Measurements from ENCODE around the gene RPL10. TPM values are rescaled to one million over a fixed set of nuclear protein-coding genes. Genes with fewer than 3 reads are reported as not detected.
A peak's percentile ranks its signal among the peaks of the same experiment; 100 is the strongest.

The RPL10 gene
- total RNA-seq, 1 experiment from 2014 or later: 2,466 TPM

DNA sequence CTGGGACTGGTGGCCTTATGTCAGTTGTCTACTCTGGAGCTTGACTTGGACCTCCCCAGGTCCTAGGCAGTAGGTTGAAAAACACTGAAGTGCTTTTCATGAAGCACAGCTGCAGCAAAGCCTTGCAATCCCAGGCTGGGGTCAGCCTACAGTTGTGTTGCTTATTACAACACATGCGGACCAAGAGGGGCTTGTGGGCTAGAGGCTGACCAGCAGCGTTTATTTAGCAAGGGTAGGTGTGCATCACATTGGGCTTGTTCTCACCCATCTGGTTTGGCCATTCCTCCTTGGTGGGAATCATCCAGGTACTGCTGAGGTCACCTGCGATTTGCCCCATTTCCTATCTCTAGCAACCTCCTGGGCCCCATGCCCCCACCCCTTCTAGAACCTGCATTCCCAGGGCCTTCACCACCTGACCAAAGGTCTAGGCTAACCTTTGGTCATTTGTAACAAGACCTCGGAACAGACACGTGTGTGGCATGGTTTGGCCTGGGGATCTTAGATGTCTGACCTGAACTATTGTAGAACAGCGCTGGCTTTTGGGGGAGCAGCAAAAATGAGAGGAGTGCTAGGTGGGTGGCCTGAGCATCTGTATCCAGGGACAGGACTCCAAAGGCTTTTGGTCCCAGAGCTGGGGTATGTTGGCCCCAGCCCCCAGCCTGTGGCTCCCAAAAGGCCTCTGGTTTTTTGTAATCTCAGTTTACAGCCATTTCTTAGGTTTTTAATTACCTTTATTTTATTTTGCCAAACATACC is 3.0 kb downstream of the RPL10 start:
- H3K9me3 ChIP-seq (ENCODE audit: control insufficient read depth, insufficient read depth, low read depth, low read length): no peaks in the 10 kb centered on the region
- H3K36me3 ChIP-seq (ENCODE audit: control insufficient read depth, insufficient read depth, low read length): peaks cover 10% of the 10 kb centered on the region
- no peaks in the 10 kb centered on the region for H3K27me3 ChIP-seq (ENCODE audit: control insufficient read depth, insufficient read depth, low read length)
- CTCF ChIA-PET: no interaction called here
- BruUV-seq (replicated peaks): no TSS peak
- DNase-seq (ENCODE audit: low read depth, low spot score) (no peak), ATAC-seq (peak; percentile 4)
- peak overlapping the region; percentile 64 for H3K27ac ChIP-seq (ENCODE audit: low read length)
- peaks cover 29% of the 10 kb centered on the region for H3K4me1 ChIP-seq (ENCODE audit: control insufficient read depth, insufficient read depth, low read length)
- intact Hi-C loops (cut with micrococcal nuclease; ENCODE audit: unreplicated experiment) (no loop called here), in situ Hi-C loops (cut with HindIII; ENCODE audit: low pct_unique_long_range_greater_than_20kb, low sequenced_read_pairs) (no loop called here)
- TF ChIP-seq TCF7L2 (IDR thresholded peaks at IDR 0.05; ENCODE audit: low read depth, low read length) (no peak), POLR2AphosphoS5 (IDR thresholded peaks at IDR 0.05; ENCODE audit: low read depth, low read length) (peak; percentile 99), SIN3A (IDR thresholded peaks at IDR 0.05; ENCODE audit: borderline replicate concordance, insufficient read depth, low read depth, low read length) (peak; percentile 53; the same call in 1 of the 2 replicates)
- H3K4me3 ChIP-seq (ENCODE audit: low read depth in 2 of 2, low read length in 2 of 2): no peak overlapping the region
- POLR2A ChIA-PET: interaction anchor here (0.5 kb wide), 1 partner anchor 74 kb away, joined by 4 read pairs; no protein-coding TSS in a partner anchor

DNA sequence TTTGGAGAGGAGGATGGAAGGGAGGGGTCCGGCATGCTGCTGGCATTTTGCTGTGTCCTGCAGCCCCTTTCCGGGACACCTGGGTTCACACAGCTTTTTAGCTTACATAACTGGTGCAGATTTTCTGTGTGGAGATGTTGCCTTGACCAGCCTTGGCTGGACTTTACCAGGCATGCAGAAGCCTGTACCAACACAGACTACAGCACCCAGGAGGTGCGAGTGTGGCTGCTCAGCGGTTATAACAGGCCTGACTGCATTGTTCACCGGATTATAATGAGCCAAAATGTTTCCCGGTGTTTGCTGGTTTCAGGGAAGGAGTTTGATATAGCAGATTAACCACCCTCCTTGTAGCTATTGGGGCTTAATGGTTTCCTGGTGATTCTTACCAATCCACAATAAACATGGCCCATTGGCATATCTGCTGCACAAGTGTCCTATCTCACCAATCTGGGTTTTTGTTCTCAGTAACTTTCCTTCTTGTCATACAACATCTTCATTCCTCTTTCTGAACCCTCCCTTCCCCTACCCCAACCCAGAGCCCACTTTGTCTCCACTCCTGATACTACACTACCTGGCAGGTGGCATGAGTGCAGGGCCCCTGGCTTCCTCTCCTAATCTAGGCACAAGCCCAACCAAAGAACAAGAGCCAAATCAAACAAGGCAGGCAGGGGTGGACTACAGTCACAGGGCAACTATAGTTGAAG is 3.9 kb downstream of the RPL10 start:
- DNase-seq (ENCODE audit: low read depth, low spot score) (no peak), ATAC-seq (peak; percentile 13; the same call in 1 of the 2 replicates)
- H3K4me1 ChIP-seq (ENCODE audit: control insufficient read depth, insufficient read depth, low read length): peaks cover 29% of the 10 kb centered on the region
- H3K36me3 ChIP-seq (ENCODE audit: control insufficient read depth, insufficient read depth, low read length): peaks cover 10% of the 10 kb centered on the region
- intact Hi-C loops (cut with micrococcal nuclease; ENCODE audit: unreplicated experiment): no loop called here
- no peaks in the 10 kb centered on the region for H3K27me3 ChIP-seq (ENCODE audit: control insufficient read depth, insufficient read depth, low read length)
- peak overlapping the region; percentile 64 for H3K27ac ChIP-seq (ENCODE audit: low read length)
- POLR2A ChIA-PET: interaction anchor here (0.5 kb wide), 1 partner anchor 73 kb away, joined by 4 read pairs; no protein-coding TSS in a partner anchor
- in situ Hi-C loops (cut with HindIII; ENCODE audit: low pct_unique_long_range_greater_than_20kb, low sequenced_read_pairs): no loop called here
- CTCF ChIA-PET: interaction anchor here (0.7 kb wide), 1 partner anchor 585 kb away, joined by 3 read pairs; no protein-coding TSS in a partner anchor
- H3K9me3 ChIP-seq (ENCODE audit: control insufficient read depth, insufficient read depth, low read depth, low read length): no peaks in the 10 kb centered on the region
- H3K4me3 ChIP-seq (ENCODE audit: low read depth in 2 of 2, low read length in 2 of 2): no peak overlapping the region
- TF ChIP-seq, protein P1, sequence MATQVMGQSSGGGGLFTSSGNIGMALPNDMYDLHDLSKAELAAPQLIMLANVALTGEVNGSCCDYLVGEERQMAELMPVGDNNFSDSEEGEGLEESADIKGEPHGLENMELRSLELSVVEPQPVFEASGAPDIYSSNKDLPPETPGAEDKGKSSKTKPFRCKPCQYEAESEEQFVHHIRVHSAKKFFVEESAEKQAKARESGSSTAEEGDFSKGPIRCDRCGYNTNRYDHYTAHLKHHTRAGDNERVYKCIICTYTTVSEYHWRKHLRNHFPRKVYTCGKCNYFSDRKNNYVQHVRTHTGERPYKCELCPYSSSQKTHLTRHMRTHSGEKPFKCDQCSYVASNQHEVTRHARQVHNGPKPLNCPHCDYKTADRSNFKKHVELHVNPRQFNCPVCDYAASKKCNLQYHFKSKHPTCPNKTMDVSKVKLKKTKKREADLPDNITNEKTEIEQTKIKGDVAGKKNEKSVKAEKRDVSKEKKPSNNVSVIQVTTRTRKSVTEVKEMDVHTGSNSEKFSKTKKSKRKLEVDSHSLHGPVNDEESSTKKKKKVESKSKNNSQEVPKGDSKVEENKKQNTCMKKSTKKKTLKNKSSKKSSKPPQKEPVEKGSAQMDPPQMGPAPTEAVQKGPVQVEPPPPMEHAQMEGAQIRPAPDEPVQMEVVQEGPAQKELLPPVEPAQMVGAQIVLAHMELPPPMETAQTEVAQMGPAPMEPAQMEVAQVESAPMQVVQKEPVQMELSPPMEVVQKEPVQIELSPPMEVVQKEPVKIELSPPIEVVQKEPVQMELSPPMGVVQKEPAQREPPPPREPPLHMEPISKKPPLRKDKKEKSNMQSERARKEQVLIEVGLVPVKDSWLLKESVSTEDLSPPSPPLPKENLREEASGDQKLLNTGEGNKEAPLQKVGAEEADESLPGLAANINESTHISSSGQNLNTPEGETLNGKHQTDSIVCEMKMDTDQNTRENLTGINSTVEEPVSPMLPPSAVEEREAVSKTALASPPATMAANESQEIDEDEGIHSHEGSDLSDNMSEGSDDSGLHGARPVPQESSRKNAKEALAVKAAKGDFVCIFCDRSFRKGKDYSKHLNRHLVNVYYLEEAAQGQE (IDR thresholded peaks at IDR 0.05; ENCODE audit: insufficient read depth in 1 of 2, low read depth in 2 of 2, low read length in 1 of 2): no peak
- TF ChIP-seq POLR2AphosphoS5 (IDR thresholded peaks at IDR 0.05; ENCODE audit: low read depth, low read length) (no peak), SIN3A (IDR thresholded peaks at IDR 0.05; ENCODE audit: borderline replicate concordance, insufficient read depth, low read depth, low read length) (0 out of 2 replicates have a peak, but pooled peaks have one; percentile 29), TCF7L2 (IDR thresholded peaks at IDR 0.05; ENCODE audit: low read depth, low read length) (no peak)
- BruUV-seq (replicated peaks): TSS peak; percentile 87

GRCh38 chrX:154402622-154403127 is 4.5 kb downstream of the RPL10 start:
- ChIA-PET POLR2A (no interaction called here), CTCF (no interaction called here)
- peaks cover 10% of the 10 kb centered on the region for H3K36me3 ChIP-seq (ENCODE audit: control insufficient read depth, insufficient read depth, low read length)
- H3K27me3 ChIP-seq (ENCODE audit: control insufficient read depth, insufficient read depth, low read length): no peaks in the 10 kb centered on the region
- no TSS peak for BruUV-seq (replicated peaks)
- intact Hi-C loops (cut with micrococcal nuclease; ENCODE audit: unreplicated experiment) (no loop called here), in situ Hi-C loops (cut with HindIII; ENCODE audit: low pct_unique_long_range_greater_than_20kb, low sequenced_read_pairs) (no loop called here)
- DNase-seq (ENCODE audit: low read depth, low spot score) (no peak), ATAC-seq (peak; percentile 6; the same call in 1 of the 2 replicates)
- H3K4me1 ChIP-seq (ENCODE audit: control insufficient read depth, insufficient read depth, low read length): peaks cover 29% of the 10 kb centered on the region
- no peak for TF ChIP-seq TCF7L2 (IDR thresholded peaks at IDR 0.05; ENCODE audit: low read depth, low read length)
- no peak for TF ChIP-seq POLR2AphosphoS5 (IDR thresholded peaks at IDR 0.05; ENCODE audit: low read depth, low read length)
- TF ChIP-seq, protein P2, sequence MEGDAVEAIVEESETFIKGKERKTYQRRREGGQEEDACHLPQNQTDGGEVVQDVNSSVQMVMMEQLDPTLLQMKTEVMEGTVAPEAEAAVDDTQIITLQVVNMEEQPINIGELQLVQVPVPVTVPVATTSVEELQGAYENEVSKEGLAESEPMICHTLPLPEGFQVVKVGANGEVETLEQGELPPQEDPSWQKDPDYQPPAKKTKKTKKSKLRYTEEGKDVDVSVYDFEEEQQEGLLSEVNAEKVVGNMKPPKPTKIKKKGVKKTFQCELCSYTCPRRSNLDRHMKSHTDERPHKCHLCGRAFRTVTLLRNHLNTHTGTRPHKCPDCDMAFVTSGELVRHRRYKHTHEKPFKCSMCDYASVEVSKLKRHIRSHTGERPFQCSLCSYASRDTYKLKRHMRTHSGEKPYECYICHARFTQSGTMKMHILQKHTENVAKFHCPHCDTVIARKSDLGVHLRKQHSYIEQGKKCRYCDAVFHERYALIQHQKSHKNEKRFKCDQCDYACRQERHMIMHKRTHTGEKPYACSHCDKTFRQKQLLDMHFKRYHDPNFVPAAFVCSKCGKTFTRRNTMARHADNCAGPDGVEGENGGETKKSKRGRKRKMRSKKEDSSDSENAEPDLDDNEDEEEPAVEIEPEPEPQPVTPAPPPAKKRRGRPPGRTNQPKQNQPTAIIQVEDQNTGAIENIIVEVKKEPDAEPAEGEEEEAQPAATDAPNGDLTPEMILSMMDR (IDR thresholded peaks at IDR 0.05): no peak
- no peak for TF ChIP-seq SIN3A (IDR thresholded peaks at IDR 0.05; ENCODE audit: borderline replicate concordance, insufficient read depth, low read depth, low read length)
- TF ChIP-seq, protein P1 (IDR thresholded peaks at IDR 0.05; ENCODE audit: insufficient read depth in 1 of 2, low read depth in 2 of 2, low read length in 1 of 2): no peak
- H3K27ac ChIP-seq (ENCODE audit: low read length): peak overlapping the region; percentile 64; the same call in 1 of the 2 replicates
- no peak overlapping the region for H3K4me3 ChIP-seq (ENCODE audit: low read depth in 2 of 2, low read length in 2 of 2)
- no peaks in the 10 kb centered on the region for H3K9me3 ChIP-seq (ENCODE audit: control insufficient read depth, insufficient read depth, low read depth, low read length)
